IgD-negative memory B cell (primary cell): ENCODE measurements around the gene CCDC70. TPM values are rescaled to one million over a fixed set of nuclear protein-coding genes. Genes with fewer than 3 reads are reported as not detected.
"Not testable (repeated sequence)": the region's sequence is repeated elsewhere in the genome, so short reads cannot be mapped to it uniquely, and the experiment has no call there.

Experiments
- H3K27ac Mint-ChIP-seq, 3 donors: one replicate each; pipeline ENCODE4 v1.8.0; 2020 to 2022; ENCODE audit warnings: mild to moderate bottlenecking in 3 of 3, mixed read lengths in 3 of 3, moderate library complexity in 1 of 3
- H3K27me3 Mint-ChIP-seq: one replicate; pipeline ENCODE4 v1.8.0; 2021; ENCODE audit warnings: mixed read lengths
- H3K36me3 Mint-ChIP-seq: one replicate; pipeline ENCODE4 v1.8.0; 2020; ENCODE audit warnings: mild to moderate bottlenecking, mixed read lengths
- H3K4me1 Mint-ChIP-seq, 3 donors: one replicate each; pipeline ENCODE4 v1.8.0; 2020 to 2022; ENCODE audit warnings: mixed read lengths in 3 of 3, mild to moderate bottlenecking in 1 of 3
- H3K4me3 Mint-ChIP-seq, 4 donors: one replicate each; pipeline ENCODE4 v1.8.0; 2020 to 2022; ENCODE audit warnings: mild to moderate bottlenecking in 4 of 4, mixed read lengths in 4 of 4, moderate library complexity in 3 of 4
- H3K9me3 Mint-ChIP-seq, 3 donors: one replicate each; pipeline ENCODE4 v1.8.0; 2020 to 2021; ENCODE audit warnings: mixed read lengths in 3 of 3, mild to moderate bottlenecking in 1 of 3
- polyA plus RNA-seq: library from polyadenylated mRNA; unstranded; fragments of 300-500 nt; fragmentation: Illumina TruSeq; gene quantifications from one replicate; pipeline ENCODE4 v1.2.3, GENCODE V29; 2021

Gene CCDC70
- polyA plus RNA-seq, 1 donor from 2014 or later: not detected

- H3K27ac Mint-ChIP-seq: no peak overlapping the region
- H3K36me3 Mint-ChIP-seq: no peaks in the 10 kb centered on the region
- no peaks in the 10 kb centered on the region for H3K9me3 Mint-ChIP-seq
- peaks cover 23 to 52% (median 48%) of the 10 kb centered on the region in 3 donors for H3K4me1 Mint-ChIP-seq
- H3K4me3 Mint-ChIP-seq: peak overlapping the region in 1 of 4 donors; percentile 63
- peaks cover 4% of the 10 kb centered on the region for H3K27me3 Mint-ChIP-seq
These were observed 37.9 kb upstream of the CCDC70 start for GRCh38 chr13:51823863-51824262.

- peaks cover 23 to 54% (median 53%) of the 10 kb centered on the region in 3 donors for H3K4me1 Mint-ChIP-seq
- H3K27ac Mint-ChIP-seq: peak overlapping the region in 1 of 3 donors; percentile 63
- H3K36me3 Mint-ChIP-seq, H3K9me3 Mint-ChIP-seq, H3K27me3 Mint-ChIP-seq: not testable (repeated sequence)
- peak overlapping the region in 2 of 4 donors; percentile 6 to 63 for H3K4me3 Mint-ChIP-seq
These were observed 37.1 kb upstream of the CCDC70 start for GRCh38 chr13:51824712-51825111.

- Mint-ChIP-seq H3K27ac (peak overlapping the region in 1 of 3 donors; percentile 62), H3K4me3 (peak overlapping the region in 2 of 4 donors; percentile 54 to 63), H3K36me3 (no peaks in the 10 kb centered on the region), H3K4me1 (peaks cover 18 to 53% (median 53%) of the 10 kb centered on the region in 3 donors), H3K27me3 (peaks cover 5% of the 10 kb centered on the region), H3K9me3 (no peaks in the 10 kb centered on the region)
These were observed 36.6 kb upstream of the CCDC70 start for GRCh38 chr13:51825165-51825592.

GRCh38 chr13:51825681-51826254 lies 36.0 kb upstream of the CCDC70 start:
- H3K4me1 Mint-ChIP-seq: peaks cover 13 to 50% (median 50%) of the 10 kb centered on the region in 3 donors
- peaks cover 5% of the 10 kb centered on the region for H3K27me3 Mint-ChIP-seq
- H3K36me3 Mint-ChIP-seq: no peaks in the 10 kb centered on the region
- peak overlapping the region in 1 of 4 donors; percentile 54 for H3K4me3 Mint-ChIP-seq
- no peaks in the 10 kb centered on the region for H3K9me3 Mint-ChIP-seq
- H3K27ac Mint-ChIP-seq: peak overlapping the region in 1 of 3 donors; percentile 62

- Mint-ChIP-seq H3K4me3 (no peak overlapping the region), H3K27ac (peak overlapping the region in 1 of 3 donors; percentile 16)
These were observed 35.2 kb upstream of the CCDC70 start for GRCh38 chr13:51826606-51827005.

GRCh38 chr13:51827254-51827653 lies 34.5 kb upstream of the CCDC70 start:
- Mint-ChIP-seq H3K4me1 (peaks cover 10 to 45% (median 38%) of the 10 kb centered on the region in 3 donors), H3K27ac (peak overlapping the region in 1 of 3 donors; percentile 8), H3K27me3 (peaks cover 5% of the 10 kb centered on the region), H3K9me3 (no peaks in the 10 kb centered on the region), H3K4me3 (no peak overlapping the region), H3K36me3 (no peaks in the 10 kb centered on the region)

More at GRCh38 chr13:51826606-51827005, 35.2 kb upstream of the CCDC70 start:
- Mint-ChIP-seq H3K36me3 (no peaks in the 10 kb centered on the region), H3K9me3 (no peaks in the 10 kb centered on the region), H3K27me3 (peaks cover 5% of the 10 kb centered on the region), H3K4me1 (peaks cover 6 to 43% (median 41%) of the 10 kb centered on the region in 3 donors)

- H3K9me3 Mint-ChIP-seq: no peaks in the 10 kb centered on the region
- H3K4me3 Mint-ChIP-seq: peak overlapping the region in 2 of 4 donors; percentile 29 to 39
- no peaks in the 10 kb centered on the region for H3K36me3 Mint-ChIP-seq
- H3K27me3 Mint-ChIP-seq: peaks cover 10% of the 10 kb centered on the region
- H3K4me1 Mint-ChIP-seq: peaks cover 16 to 46% (median 38%) of the 10 kb centered on the region in 3 donors
- H3K27ac Mint-ChIP-seq: peak overlapping the region in 1 of 3 donors; percentile 59
These were observed 32.8 kb upstream of the CCDC70 start for GRCh38 chr13:51828730-51829567.

- peaks cover 10% of the 10 kb centered on the region for H3K27me3 Mint-ChIP-seq
- no peaks in the 10 kb centered on the region for H3K9me3 Mint-ChIP-seq
- no peak overlapping the region for H3K27ac Mint-ChIP-seq
- no peaks in the 10 kb centered on the region for H3K36me3 Mint-ChIP-seq
- H3K4me3 Mint-ChIP-seq: peak overlapping the region in 1 of 4 donors; percentile 39
- peaks cover 16 to 46% (median 38%) of the 10 kb centered on the region in 3 donors for H3K4me1 Mint-ChIP-seq
These were observed 32.2 kb upstream of the CCDC70 start for GRCh38 chr13:51829568-51829899.

GRCh38 chr13:51831519-51831918 lies 30.2 kb upstream of the CCDC70 start:
- H3K4me3 Mint-ChIP-seq: no peak overlapping the region
- H3K27ac Mint-ChIP-seq: no peak overlapping the region
- H3K27me3 Mint-ChIP-seq: peaks cover 10% of the 10 kb centered on the region
- H3K9me3 Mint-ChIP-seq: peaks cover 0 to 1% (median 0%) of the 10 kb centered on the region in 3 donors
- H3K36me3 Mint-ChIP-seq: no peaks in the 10 kb centered on the region
- peaks cover 16 to 41% (median 28%) of the 10 kb centered on the region in 3 donors for H3K4me1 Mint-ChIP-seq

- Mint-ChIP-seq H3K9me3 (peaks cover 0 to 1% (median 0%) of the 10 kb centered on the region in 3 donors), H3K27me3 (peaks cover 10% of the 10 kb centered on the region), H3K36me3 (no peaks in the 10 kb centered on the region), H3K4me1 (peaks cover 16 to 37% (median 27%) of the 10 kb centered on the region in 3 donors), H3K27ac (peak overlapping the region in 1 of 3 donors; percentile 60), H3K4me3 (peak overlapping the region in 2 of 4 donors; percentile 6 to 53)
These were observed 29.2 kb upstream of the CCDC70 start for GRCh38 chr13:51832471-51833152.

GRCh38 chr13:51833980-51834379 lies 27.8 kb upstream of the CCDC70 start:
- H3K9me3 Mint-ChIP-seq: peaks cover 0 to 1% (median 0%) of the 10 kb centered on the region in 3 donors
- peaks cover 5% of the 10 kb centered on the region for H3K27me3 Mint-ChIP-seq
- peaks cover 16 to 26% (median 21%) of the 10 kb centered on the region in 3 donors for H3K4me1 Mint-ChIP-seq
- no peak overlapping the region for H3K27ac Mint-ChIP-seq
- no peak overlapping the region for H3K4me3 Mint-ChIP-seq
- no peaks in the 10 kb centered on the region for H3K36me3 Mint-ChIP-seq

- H3K27ac Mint-ChIP-seq: no peak overlapping the region
- H3K4me1 Mint-ChIP-seq: peaks cover 14 to 19% (median 15%) of the 10 kb centered on the region in 3 donors
- H3K9me3 Mint-ChIP-seq: peaks cover 0 to 1% (median 0%) of the 10 kb centered on the region in 3 donors
- peak overlapping the region in 1 of 4 donors; percentile 3 for H3K4me3 Mint-ChIP-seq
- H3K27me3 Mint-ChIP-seq: peaks cover 5% of the 10 kb centered on the region
- H3K36me3 Mint-ChIP-seq: no peaks in the 10 kb centered on the region
These were observed 27.1 kb upstream of the CCDC70 start for GRCh38 chr13:51834581-51835171.

- no peak overlapping the region for H3K4me3 Mint-ChIP-seq
- H3K27me3 Mint-ChIP-seq: peaks cover 5% of the 10 kb centered on the region
- H3K27ac Mint-ChIP-seq: no peak overlapping the region
- H3K36me3 Mint-ChIP-seq: no peaks in the 10 kb centered on the region
- peaks cover 0 to 1% (median 0%) of the 10 kb centered on the region in 3 donors for H3K9me3 Mint-ChIP-seq
- H3K4me1 Mint-ChIP-seq: peaks cover 9 to 14% (median 10%) of the 10 kb centered on the region in 3 donors
These were observed 24.8 kb upstream of the CCDC70 start for GRCh38 chr13:51837016-51837415.

- Mint-ChIP-seq H3K27me3 (no peaks in the 10 kb centered on the region), H3K4me3 (no peak overlapping the region), H3K9me3 (peaks cover 0 to 1% (median 0%) of the 10 kb centered on the region in 3 donors), H3K36me3 (no peaks in the 10 kb centered on the region), H3K4me1 (peaks cover 0 to under 1% (median 0%) of the 10 kb centered on the region in 3 donors), H3K27ac (no peak overlapping the region)
These were observed 23.4 kb upstream of the CCDC70 start for GRCh38 chr13:51838240-51838846.
